CD4-positive, alpha-beta T cell treated with Interleukin-15 for 4 hours (primary cell): ENCODE data around the gene FGF14.

ENCODE experiments used
- DNase-seq: peaks from one replicate; pipeline ENCODE4 v3.0.0-alpha.2; 2020; ENCODE audit warnings: low spot score

The FGF14 gene

DNA sequence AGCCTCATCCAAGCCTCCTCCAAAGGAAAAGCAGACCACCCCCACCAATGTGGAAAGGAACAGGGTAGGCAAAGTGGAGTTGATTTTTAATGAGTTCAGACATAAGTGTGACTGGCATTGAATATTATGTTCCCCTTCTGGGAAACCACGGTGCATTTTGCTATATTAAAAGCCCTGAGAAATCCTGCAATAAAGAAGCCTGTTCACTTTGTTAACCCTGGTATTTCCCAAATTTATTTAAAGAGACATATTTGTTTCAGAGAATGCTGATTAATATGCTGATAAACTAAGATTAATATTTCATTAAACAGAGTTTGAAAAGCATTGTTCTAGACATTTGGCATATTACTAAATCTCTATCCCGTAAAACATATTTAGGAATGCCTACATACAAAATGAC is 151.4 kb downstream of the FGF14 start:
- no peak for DNase-seq

DNA sequence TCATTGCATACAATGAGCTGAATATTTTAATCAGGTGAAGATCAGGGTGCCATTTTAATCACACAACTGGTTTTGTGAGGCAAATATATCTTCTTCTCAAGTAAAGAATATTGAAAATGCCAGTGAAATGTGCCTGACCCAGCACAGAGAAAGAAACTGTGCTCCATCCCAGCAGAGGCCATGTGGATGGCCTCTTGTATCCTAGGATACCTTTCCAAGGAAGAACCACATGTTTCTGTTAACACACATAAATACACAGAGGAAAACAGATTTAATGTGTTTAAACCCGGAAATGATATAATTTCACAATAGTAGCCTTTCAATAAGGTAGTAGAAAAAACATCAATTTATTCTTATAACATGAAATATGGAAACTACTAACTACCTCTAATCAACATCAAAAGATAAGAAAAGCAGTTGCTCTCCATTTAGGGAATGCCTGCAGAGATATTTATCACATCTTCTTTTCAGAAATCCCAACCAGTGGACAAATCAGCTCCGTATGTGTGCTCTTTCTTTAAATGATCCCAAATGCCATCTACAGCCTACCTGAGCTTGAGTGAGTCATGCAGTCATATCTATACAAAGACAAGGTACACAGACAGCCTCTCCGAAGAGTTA is 157.1 kb downstream of the FGF14 start:
- DNase-seq, result no peak

DNA sequence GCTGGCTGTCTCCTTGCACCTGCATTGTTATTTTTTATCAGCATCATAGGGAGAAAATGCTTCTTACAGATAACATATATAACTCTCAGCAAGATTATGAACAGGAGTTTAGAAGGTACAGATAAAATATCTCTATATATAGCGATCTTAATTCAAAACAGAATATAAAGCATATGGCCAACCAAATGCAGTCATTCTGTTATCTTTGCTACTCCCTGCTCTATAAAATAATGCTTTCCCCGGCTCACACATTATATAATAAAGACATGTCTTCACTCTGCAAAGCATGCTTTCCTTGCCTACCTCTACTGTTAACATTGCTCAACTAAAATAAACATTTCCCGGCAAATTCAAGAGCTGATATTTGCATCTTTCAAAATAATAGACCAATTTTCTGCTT is 161.7 kb downstream of the FGF14 start:
- DNase-seq, result no peak

DNA sequence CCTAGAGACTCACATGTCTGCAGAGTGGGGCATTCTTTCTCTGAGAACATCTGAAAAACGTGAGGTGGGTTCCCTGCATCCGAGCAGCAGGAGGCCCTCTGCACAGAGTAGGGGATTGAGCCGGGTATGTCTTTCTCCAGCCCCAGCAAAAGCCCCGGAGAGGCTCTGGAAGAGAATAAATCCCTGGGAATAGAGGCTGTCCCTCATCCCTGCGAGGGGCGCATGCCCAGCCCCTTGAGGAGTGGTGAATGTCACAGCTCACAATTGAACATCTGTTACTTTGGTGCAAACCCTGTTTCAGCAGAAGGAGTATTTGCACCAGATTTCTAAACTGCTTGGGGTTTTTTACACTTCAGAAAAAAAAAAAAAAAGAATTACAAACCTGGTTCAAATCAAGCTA is 164.6 kb downstream of the FGF14 start:
- DNase-seq, result no peak

DNA sequence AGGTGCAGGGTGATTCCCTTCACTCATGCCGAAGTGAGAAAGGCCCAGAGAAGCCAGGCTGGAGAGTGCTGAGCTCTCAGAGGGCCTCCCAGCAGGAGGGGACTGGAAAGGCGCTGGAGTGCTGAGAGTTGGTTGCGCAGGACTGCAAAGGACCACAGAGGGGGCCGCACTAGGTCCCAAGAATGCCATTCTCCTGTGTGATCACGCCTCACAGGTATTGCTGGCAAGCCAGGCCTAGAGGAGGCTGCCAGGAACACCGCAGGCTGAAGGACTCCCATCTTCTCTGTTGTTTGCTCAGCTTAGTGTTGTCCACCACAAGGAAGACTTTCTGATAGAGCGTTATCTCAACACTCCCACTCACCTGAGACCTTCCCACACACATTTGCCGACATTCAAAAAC is 165.0 kb downstream of the FGF14 start:
- DNase-seq, result no peak

DNA sequence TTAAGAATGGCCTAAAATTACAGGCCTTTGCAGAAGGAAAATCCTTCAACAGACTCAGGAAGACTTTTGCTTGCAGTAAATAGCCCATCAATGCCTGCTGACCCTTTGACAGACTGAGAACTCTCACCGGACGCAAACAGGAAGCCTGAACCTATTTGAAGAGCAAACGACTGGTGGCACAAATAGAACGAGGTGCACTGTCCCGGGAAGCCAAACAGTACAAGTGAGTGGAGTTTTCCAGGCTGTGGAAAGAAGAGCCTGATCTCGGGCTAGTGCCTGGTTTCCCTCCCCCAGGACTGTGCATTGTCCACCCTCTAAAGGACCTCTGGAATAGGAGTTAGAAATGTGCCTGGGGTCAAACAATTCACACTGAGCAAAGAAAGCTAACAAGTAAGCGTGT is 165.5 kb downstream of the FGF14 start:
- no peak for DNase-seq

DNA sequence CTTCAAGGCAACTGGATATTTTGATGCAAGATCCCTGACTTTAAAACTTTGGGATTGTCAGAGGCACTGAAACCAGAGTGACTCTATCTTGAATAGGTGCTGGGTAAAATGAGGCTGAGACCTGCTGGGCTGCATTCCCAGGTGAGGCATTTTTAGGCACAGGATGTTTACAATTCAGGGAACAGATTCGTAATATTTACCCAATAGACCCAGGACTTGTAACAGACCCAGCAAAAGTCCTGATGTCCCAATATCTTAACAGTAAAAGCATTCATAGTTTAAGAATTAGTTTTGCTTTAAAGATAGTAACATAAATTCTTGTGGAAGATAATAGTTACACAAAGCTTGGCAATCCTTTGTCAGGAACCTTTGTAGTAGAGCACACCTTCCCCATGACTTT is 166.2 kb downstream of the FGF14 start:
- no peak for DNase-seq

DNA sequence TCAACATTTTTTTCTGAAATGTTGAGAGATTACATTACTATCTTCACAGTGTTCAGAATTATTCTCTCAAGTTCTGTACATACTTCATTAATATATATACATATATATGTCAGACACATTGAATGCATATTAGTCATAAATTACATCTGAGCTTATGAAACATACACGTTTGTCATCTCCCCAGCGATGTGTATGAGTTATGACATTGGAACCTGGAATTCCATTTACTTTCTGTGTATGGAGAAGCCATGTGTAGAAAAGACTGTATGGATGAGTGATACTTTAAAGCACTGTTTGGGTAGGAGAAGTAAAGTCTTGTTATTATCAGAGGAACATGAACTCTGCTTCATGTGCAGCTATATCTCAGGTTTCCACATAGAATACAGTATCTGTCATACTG is 167.2 kb downstream of the FGF14 start:
- DNase-seq, result no peak

DNA sequence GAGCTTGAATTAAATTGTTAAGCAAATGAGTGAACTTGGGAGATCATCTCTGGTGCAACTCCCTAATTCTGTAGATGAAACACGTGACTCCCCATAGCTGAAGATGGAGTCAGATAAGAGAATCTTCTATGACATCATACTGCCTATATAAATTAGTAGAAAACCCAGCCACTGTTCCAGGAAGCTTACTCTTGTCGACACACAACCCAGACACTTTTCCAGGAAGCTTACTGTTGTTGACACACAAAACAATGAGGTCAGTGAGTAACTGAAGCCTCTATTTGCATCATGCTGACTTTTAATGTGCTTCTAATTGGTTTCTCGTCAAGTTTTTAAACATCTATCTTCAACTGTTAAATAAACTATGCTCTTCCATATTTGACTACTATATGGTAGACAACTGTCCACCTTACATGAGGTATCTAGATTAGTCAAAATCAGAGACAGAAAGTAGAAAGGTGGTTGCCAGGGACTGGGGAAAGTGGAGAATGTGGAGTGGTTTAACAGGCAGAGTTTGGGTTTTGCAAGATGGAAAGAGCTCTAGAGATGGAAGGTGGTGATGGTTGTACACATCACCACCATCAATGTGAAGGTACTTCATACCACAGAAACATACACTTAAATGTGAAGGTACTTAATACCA is 168.2 kb downstream of the FGF14 start:
- DNase-seq, result no peak

DNA sequence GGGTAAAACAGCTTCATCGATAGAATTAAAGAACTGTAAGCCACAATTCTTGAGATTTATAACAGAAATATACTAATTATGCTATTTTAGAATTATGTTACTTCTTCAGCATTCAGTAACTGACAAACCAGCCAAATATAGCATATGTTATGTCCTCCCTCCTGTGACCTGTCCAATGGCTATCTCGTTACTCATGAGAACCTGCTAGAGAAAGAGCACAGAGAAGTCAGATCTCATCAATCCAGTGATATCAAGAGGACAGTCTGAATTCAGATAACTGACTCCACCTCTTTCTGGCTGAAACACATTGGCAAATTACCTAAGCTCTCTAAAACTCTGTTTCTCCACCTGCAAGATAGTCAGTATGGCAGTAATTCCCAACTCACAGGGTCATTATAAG is 170.4 kb downstream of the FGF14 start:
- DNase-seq, result no peak

DNA sequence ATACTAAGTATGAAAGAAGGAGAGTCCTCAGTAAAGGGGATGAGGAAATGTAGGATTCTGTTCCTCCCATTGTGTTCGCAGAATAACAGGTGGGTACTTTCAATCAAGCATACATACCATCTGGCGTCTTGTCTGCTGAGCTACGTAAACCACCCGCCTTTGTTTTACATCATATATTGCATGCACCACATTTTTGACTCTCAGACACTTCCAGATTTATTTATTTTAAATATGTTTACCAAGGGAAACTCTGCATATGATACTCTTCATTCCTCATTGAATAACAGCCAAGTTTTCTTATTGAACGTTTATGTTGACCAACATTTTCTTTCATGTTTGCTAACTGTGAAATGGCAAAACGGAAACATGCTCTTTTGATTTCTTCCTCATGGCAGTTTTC is 174.1 kb downstream of the FGF14 start:
- DNase-seq, result no peak

DNA sequence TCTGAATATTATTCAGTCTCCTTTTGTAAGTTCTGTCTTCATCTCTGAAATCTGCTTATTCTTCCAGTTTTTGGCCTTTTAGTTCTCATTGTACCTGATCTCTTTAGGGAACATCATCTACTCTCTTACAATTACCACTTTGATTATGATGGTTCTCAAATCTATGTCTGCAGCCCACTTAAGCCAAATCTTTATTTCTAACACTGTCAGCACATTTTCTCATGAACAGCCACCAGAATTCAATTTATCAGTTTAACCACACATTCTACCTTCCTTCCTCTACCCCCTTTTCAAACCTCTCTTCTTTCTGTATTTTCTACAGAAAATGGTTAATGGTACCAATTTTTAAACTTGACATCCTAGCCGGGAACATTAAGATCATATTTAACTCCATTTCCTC is 175.3 kb downstream of the FGF14 start:
- no peak for DNase-seq

DNA sequence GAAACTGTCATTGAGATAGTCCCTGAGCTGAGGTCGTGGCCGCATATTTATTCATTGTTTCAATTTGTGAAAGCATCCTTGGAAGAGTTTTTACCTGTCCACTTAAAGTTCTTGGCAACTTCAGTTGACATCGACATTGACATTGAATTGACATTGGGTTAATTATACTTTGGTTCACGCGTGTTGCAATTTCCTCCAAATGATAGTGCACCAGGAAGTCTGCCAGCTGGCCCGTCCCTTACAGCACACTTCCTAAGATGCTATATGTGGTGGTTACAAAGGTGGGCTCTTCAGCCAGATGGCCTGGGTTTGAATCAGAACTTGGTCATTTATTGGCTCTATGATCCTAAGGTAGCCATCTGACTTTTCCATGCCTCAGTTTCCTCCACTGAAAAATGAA is 176.0 kb downstream of the FGF14 start:
- DNase-seq, result no peak

DNA sequence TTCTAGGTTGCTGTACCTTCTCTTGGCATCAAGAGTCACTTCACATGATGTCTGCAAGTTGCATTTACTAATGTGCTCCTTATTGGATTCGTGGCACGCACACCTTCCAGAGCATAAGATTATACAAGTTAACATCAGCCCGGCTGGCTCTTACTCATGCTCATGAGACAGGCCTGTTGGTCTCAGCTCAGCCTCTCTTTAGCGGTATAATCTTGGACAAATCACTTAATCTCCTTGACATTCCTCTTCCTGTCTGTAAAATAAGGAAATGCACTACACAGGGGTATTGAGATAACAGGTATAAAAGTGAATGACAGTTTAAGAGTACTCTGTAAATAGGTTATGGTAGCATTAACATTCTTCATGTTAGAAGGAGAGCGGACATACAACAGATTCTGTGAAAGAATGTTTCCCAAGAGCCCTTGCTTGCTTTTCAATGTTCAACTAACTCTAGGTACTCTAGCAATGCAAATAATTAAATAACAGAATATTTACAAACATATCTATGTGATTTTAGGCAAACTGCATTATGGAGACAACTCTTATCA is 181.1 kb downstream of the FGF14 start:
- DNase-seq, result no peak

DNA sequence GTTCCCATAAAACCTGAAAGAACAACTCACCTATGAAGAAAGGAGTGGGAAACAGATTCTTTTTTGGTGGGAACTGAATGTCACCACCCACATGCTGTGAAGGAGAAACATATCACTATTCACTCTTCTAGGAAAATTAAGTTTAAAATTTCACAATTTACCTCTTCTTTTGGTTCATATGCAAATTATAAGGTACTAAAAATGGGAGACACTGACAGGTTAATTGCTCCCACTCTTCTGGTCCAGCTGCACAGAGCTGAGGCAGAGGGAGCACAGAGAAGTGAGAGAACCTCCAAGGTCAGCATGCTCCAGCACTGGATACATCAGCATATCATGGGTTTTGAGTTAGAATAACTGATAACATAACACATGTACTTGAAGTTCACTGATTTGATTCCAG is 186.9 kb downstream of the FGF14 start:
- DNase-seq, result no peak

DNA sequence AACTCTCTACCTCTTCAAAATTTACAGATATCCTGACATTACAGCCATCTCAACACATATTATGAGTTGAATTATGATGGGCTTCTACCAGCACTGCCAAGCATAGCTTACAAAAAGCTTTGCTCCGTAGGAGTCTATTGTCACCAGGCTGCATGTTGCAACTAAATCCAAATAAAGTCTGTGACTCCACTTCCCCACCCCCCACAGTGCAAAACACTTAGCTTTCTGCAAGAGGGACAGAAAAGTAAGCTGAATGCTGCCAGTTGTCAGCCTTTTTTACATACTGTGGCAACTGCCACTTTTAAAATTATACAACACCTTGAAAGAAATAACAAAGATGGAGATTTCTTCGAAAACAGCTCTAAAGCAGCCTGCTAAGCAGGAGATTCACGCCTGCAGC is 189.1 kb downstream of the FGF14 start:
- DNase-seq, result no peak

DNA sequence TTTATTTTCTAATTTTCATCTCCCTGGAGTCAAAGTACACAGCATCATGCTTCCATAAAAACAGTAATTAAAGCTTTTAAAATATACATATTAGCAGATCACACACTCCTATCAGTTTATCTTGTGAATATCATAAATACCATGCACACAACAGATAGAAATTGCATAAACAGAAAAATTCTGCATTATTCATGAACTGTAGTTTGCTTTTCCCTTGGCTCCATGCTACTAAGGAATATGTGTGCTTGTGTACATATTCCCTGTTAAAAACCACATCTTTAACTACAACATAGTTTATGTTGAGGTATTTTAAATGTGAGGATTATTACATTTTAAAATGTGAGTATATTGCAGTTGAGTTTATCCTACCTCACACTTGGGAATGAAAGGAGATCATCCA is 193.5 kb downstream of the FGF14 start:
- DNase-seq, result no peak

DNA sequence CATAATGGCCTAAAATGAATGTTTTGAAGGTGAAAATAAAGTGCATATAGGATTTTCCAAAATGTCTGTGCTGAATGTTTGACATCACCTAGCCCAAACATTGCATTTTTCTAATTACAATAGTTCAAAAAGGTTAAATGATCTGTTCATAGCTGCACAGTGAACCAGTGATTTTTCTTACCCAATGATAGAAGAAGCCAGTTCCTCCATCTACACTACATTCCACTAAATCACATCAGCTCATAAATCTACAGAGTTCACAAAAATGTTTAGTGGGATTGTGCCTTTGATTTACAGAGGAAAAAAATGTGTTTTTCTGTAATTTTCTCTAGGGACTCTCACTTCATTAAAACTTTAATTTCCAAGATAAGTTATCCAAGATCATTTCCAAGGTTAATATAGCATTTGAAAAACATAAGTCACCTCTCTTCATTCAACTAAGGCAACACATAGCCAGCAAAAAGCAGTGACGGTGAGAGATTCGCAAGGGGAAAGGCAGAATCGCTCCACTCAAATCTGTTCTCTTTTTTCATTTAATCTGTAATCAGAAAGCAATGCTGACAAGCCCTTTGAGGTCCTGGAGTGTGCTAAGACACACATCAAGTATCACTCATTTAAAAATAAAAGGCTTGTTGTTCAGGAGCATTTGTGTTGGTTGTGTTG is 194.0 kb downstream of the FGF14 start:
- no peak for DNase-seq

DNA sequence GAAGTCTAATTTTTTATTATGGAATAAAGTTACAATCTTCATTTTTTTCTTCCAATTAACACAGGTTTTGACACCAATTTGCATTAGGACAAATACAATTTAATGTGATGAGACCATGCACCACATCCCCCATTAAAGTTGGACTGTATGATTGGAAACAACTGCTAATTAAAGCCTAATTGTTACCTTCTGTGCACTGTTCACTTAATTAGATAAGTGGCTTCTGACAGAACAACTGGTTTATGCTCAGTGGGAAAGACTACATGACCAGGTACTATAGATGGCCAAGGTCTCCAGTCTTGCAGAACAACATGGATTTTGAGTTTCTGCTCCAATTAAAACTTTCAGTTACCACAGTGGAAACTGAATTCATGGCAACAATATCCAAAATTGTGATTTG is 198.1 kb downstream of the FGF14 start:
- no peak for DNase-seq

DNA sequence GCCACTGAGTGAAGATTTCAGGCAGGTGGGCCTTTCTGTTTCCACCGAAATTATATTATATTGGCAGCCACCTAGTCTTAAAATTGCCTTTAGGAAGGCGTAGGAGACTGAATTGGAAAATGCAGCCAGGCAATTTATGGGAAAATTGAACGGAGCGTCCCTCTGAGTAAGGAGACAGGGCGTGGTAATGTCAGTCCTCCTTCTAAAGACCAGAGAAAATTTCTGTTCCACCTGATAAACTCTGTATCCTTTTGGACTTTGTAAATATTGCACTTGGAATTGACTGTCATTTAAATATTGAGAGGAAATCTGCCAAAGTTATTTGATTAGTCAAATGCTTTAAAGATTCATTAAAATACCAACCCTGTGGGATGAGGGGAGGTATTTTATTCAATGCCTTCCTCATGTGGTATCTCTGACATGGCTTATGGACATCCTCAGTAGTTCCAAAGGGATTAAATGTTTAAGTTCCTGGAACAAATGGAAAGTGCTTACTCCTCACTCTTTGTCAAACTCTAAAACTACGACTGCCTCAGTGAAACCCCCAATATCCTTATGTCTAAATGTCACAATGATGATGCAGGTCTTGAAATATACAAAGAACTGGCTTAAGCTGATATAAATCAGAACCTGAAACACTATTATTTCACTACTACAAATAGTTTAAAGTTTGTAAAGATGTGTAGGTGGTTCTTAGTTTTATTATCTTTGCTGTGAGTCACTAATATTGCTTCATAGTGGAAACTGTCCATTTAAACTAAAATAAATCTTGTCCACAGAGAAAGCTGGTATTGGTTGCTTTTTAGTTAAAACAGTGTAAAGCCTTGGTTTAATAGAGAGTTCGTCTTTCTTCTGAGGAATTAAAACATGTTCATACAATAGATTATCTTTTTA is 203.2 kb downstream of the FGF14 start:
- no peak for DNase-seq

DNA sequence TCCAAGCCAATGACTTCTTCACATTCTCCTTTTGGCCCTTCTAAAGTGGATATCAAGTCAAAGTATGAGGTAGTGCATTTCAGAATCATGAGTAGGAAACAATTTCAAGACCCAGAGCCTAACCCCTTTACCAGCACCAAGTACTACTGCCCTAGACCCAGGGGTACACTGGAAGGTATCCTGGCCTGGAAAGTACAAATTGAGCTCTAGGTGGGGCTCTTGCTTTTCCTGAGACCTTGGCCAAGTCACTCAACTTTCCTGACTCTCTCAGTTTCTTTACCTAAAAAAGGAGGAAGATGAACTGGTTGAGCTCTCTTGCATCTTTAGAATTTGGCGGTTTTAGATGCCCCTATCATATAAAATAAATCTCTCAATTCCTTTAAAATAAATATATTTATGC is 204.7 kb downstream of the FGF14 start:
- no peak for DNase-seq
